KMS-11 (cell line): ENCODE data around the gene MAP7D2.
"Not testable (repeated sequence)": the region's sequence is repeated elsewhere in the genome, so short reads cannot be mapped to it uniquely, and the experiment has no call there.

Experiments
- H2AFZ ChIP-seq: fragments of 200-600 bp; sonication (generic); 2 replicates; pipeline ENCODE4 v1.6.1; 2016; ENCODE audit warnings: antibody characterized with exemption, mixed run types, low read depth
- H3K27ac ChIP-seq: fragments of 200-600 bp; sonication (generic); 2 replicates; pipeline ENCODE4 v1.6.1; 2016; ENCODE audit warnings: mild to moderate bottlenecking, mixed run types
- H3K27me3 ChIP-seq: fragments of 200-600 bp; sonication (generic); 2 replicates; pipeline ENCODE4 v1.6.1; 2017; ENCODE audit warnings: mild to moderate bottlenecking, low read depth, mixed run types, moderate library complexity; ENCODE audit not compliant: insufficient read depth
- H3K36me3 ChIP-seq: fragments of 200-600 bp; sonication (generic); 2 replicates; pipeline ENCODE4 v1.6.1; 2017; ENCODE audit warnings: mild to moderate bottlenecking, mixed run types; ENCODE audit not compliant: insufficient read depth
- H3K4me1 ChIP-seq: fragments of 200-600 bp; sonication (generic); 2 replicates; pipeline ENCODE4 v1.6.1; 2016; ENCODE audit warnings: mild to moderate bottlenecking, low read depth, mixed run types; ENCODE audit not compliant: poor library complexity, severe bottlenecking
- H3K4me2 ChIP-seq: fragments of 200-600 bp; sonication (generic); 2 replicates; pipeline ENCODE4 v1.7.0; 2016; ENCODE audit warnings: mild to moderate bottlenecking, mixed run types
- H3K4me3 ChIP-seq: fragments of 200-600 bp; sonication (generic); IDR thresholded peaks from 2 replicates; pipeline ENCODE4 v1.6.1; 2017; ENCODE audit warnings: low read depth, low read length, mixed read lengths; ENCODE audit not compliant: insufficient read depth
- H3K79me2 ChIP-seq: fragments of 200-600 bp; sonication (generic); 2 replicates; pipeline ENCODE4 v1.6.1; 2016; ENCODE audit warnings: low read depth, mixed run types; ENCODE audit not compliant: insufficient read depth
- H3K9ac ChIP-seq: fragments of 200-600 bp; sonication (generic); 2 replicates; pipeline ENCODE4 v1.6.1; 2016; ENCODE audit warnings: mild to moderate bottlenecking, mixed run types
- H4K20me1 ChIP-seq: fragments of 200-600 bp; sonication (generic); 2 replicates; pipeline ENCODE4 v1.6.1; 2016; ENCODE audit warnings: mild to moderate bottlenecking, mixed run types; ENCODE audit not compliant: insufficient read depth
- CTCF ChIP-seq: fragments of 200-600 bp; sonication (generic); conservative IDR thresholded peaks from 2 replicates; pipeline ENCODE4 v1.6.1; 2017; ENCODE audit warnings: low read depth, mild to moderate bottlenecking, antibody characterized with exemption, low read length, moderate library complexity, mixed read lengths

MAP7D2 gene

GRCh38 chrX:20132666-20133065, 16.0 kb upstream of the MAP7D2 start:
- Histone ChIP-seq H3K27me3 (no peaks in the 10 kb centered on the region), H3K9ac (no peak overlapping the region), H4K20me1 (no peaks in the 10 kb centered on the region), H3K79me2 (peaks cover 32% of the 10 kb centered on the region; the same call in 1 of the 2 replicates), H3K27ac (no peak overlapping the region), H2AFZ (no peak overlapping the region), H3K4me1 (no peaks in the 10 kb centered on the region), H3K4me3 (no peak overlapping the region), H3K4me2 (no peak overlapping the region), H3K36me3 (peaks cover 8% of the 10 kb centered on the region; the same call in 1 of the 2 replicates)
- no peak for TF ChIP-seq CTCF

- no peak for TF ChIP-seq CTCF
- H3K79me2 ChIP-seq, result peaks cover 9% of the 10 kb centered on the region; the same call in 1 of the 2 replicates
- H3K4me1 ChIP-seq, result peaks cover 6% of the 10 kb centered on the region
- no peak overlapping the region for H3K27ac ChIP-seq
- no peaks in the 10 kb centered on the region for H3K27me3 ChIP-seq
- no peak overlapping the region for H3K9ac ChIP-seq
- no peak overlapping the region for H3K4me2 ChIP-seq
- no peaks in the 10 kb centered on the region; the same call in 1 of the 2 replicates for H3K36me3 ChIP-seq
- H3K4me3 ChIP-seq, result no peak overlapping the region
- H4K20me1 ChIP-seq, result no peaks in the 10 kb centered on the region
- H2AFZ ChIP-seq, result no peak overlapping the region
These were observed 13.7 kb upstream of the MAP7D2 start for GRCh38 chrX:20130357-20130756.

DNA sequence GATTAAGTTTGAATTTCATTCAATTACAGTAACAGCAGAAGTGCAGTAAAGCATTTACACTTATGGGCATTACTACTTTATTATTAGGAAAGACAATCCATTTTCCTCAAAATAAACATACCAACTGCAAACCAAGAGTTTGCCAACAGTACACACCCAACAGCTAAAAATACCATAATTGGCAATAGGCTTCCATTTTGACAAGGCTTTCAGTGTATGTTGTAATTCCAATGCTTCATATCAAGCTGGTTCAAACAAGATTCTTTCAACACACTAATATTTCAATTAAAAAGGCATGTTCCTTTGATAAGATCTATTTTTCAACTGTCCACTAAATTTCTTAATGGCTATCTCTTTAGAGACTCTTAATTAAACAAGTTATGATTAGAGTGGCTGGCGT, 12.8 kb upstream of the MAP7D2 start:
- H4K20me1 ChIP-seq, result no peaks in the 10 kb centered on the region
- peaks cover 6% of the 10 kb centered on the region for H3K4me1 ChIP-seq
- H2AFZ ChIP-seq, result no peak overlapping the region
- no peaks in the 10 kb centered on the region; the same call in 1 of the 2 replicates for H3K36me3 ChIP-seq
- no peak overlapping the region for H3K27ac ChIP-seq
- H3K27me3 ChIP-seq, result no peaks in the 10 kb centered on the region
- no peak overlapping the region for H3K4me3 ChIP-seq
- H3K9ac ChIP-seq, result no peak overlapping the region
- peaks cover 1% of the 10 kb centered on the region; the same call in 1 of the 2 replicates for H3K79me2 ChIP-seq
- no peak overlapping the region for H3K4me2 ChIP-seq
- TF ChIP-seq CTCF, result no peak

DNA sequence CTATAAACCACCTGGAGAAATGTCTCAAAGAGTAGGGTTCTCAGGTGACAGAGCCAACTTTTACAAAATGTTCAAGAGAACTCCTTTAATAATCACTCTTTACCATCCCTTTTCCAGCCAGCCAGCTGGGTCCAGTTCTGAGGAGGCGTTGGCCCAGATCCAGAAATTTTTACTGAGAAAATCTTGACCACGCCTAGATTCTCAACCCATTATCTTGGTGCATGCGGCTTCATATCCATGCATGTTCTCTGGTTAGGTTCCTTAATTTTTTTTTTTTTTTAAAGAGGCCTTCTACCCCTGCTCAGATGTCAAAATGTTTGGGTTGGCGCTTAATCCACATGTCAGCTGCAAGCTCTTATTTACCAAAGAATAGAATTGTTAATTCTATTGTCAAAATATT, 12.0 kb upstream of the MAP7D2 start:
- Histone ChIP-seq H3K9ac (no peak overlapping the region), H4K20me1 (no peaks in the 10 kb centered on the region), H3K4me1 (peaks cover 6% of the 10 kb centered on the region), H2AFZ (no peak overlapping the region), H3K4me3 (no peak overlapping the region), H3K27me3 (no peaks in the 10 kb centered on the region), H3K79me2 (no peaks in the 10 kb centered on the region; the same call in 1 of the 2 replicates), H3K4me2 (no peak overlapping the region), H3K36me3 (no peaks in the 10 kb centered on the region; the same call in 1 of the 2 replicates), H3K27ac (no peak overlapping the region)
- no peak for TF ChIP-seq CTCF

- not testable (repeated sequence) for H3K36me3 ChIP-seq, H3K4me2 ChIP-seq, H4K20me1 ChIP-seq, H3K27me3 ChIP-seq, H3K27ac ChIP-seq, H3K79me2 ChIP-seq, H3K9ac ChIP-seq, H3K4me3 ChIP-seq, H3K4me1 ChIP-seq, H2AFZ ChIP-seq
These were observed 10.7 kb upstream of the MAP7D2 start for GRCh38 chrX:20127440-20127839.

DNA sequence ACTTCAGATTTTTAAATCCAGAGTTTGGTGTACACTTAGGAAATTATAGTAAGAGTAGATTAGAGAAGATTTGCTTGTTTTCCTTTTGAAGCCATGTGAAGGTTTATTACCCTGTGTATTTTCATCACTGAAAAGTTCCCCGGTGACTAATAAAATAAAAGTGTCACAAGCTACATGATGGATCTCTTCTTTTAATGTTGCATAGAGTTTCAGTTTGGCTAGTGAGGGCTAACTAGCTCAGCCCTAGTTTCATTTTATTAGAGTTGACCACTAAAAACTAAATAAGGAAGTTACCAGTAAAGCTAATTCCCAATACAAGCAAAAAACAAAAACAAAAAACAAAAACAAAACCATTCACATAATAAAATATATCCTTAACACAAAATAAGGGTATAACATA, 10.1 kb upstream of the MAP7D2 start:
- H2AFZ ChIP-seq, H3K9ac ChIP-seq, H3K36me3 ChIP-seq, H3K4me1 ChIP-seq, H3K27ac ChIP-seq, H3K27me3 ChIP-seq, H4K20me1 ChIP-seq, H3K4me3 ChIP-seq, H3K79me2 ChIP-seq: not testable (repeated sequence)
- H3K4me2 ChIP-seq, result 0 out of 2 replicates have a peak overlapping the region, but pooled peaks have one; percentile 23
